ENCODE results near the gene CAMTA2. TPM values are rescaled to one million over a fixed set of nuclear protein-coding genes. Genes with fewer than 3 reads are reported as not detected.
"Not testable (repeated sequence)": the region's sequence is repeated elsewhere in the genome, so short reads cannot be mapped to it uniquely, and the experiment has no call there.

The CAMTA2 gene
- 10 to 100 TPM; 73.2 to 80.1 TPM for total RNA-seq

- H3K27ac Mint-ChIP-seq = peak within 1 kb of the TSS; percentile 88
- POLR2A ChIA-PET = interaction anchor here (0.8 to 9.9 kb wide), 14 partner anchors 8 to 499 kb away, joined by 3 to 122 read pairs (median 4); partner anchors contain the start of genes C17orf107, DERL2, INCA1 and KIF1C
- CTCF ChIA-PET = interaction anchor here (0.7 to 3.7 kb wide), 17 partner anchors 8 to 197 kb away, joined by 3 to 22 read pairs (median 4); partner anchors contain the start of genes INCA1, KIF1C, RNF167 and SLC25A11
- peaks cover 40% of the 10 kb centered on the region for H3K4me1 Mint-ChIP-seq
- peak within 1 kb of the TSS; percentile 88 for H3K4me3 Mint-ChIP-seq
- peak; percentile 89 for DNase-seq
- H3K27me3 Mint-ChIP-seq = no peaks in the 10 kb centered on the region
- H3K36me3 Mint-ChIP-seq (ENCODE audit: low read depth) = peaks cover 26% of the 10 kb centered on the region
- no peaks in the 10 kb centered on the region for H3K9me3 Mint-ChIP-seq
Measured at GRCh38 chr17:4986951-4987766, at the start of gene CAMTA2. Gene CAMTA2, minus strand, starts transcription at chr17:4987675. Its CDS starts 1,453 bp downstream, at chr17:4986222.

GRCh38 chr17:5035315-5035714 lies 47.8 kb upstream of the CAMTA2 start, which contains the start of gene SLC52A1:
Gene SLC52A1, minus strand, starts transcription at chr17:5035426. Its CDS starts 820 bp downstream, at chr17:5034606.
- Mint-ChIP-seq H3K9me3 (no peaks in the 10 kb centered on the region), H3K4me1 (peaks cover 20% of the 10 kb centered on the region), H3K4me3 (no peak within 1 kb of the TSS), H3K27me3 (no peaks in the 10 kb centered on the region), H3K27ac (no peak within 1 kb of the TSS), H3K36me3 (ENCODE audit: low read depth) (no peaks in the 10 kb centered on the region)
- CTCF ChIA-PET = interaction anchor here (1.6 to 3.0 kb wide), 3 partner anchors 11 to 27 kb away, joined by 4 to 16 read pairs (median 14); no protein-coding TSS in a partner anchor
- no peak for DNase-seq
- POLR2A ChIA-PET = interaction anchor here (1.2 kb wide), 1 partner anchor 67 kb away, joined by 4 read pairs; the partner anchor contains the start of gene SPAG7

GRCh38 chr17:5034651-5035050 lies 47.2 kb upstream of the CAMTA2 start:
- H3K27me3 Mint-ChIP-seq = no peaks in the 10 kb centered on the region
- no peaks in the 10 kb centered on the region for H3K9me3 Mint-ChIP-seq
- no peak for DNase-seq
- H3K4me1 Mint-ChIP-seq = peaks cover 18% of the 10 kb centered on the region
- H3K4me3 Mint-ChIP-seq = no peak overlapping the region
- H3K27ac Mint-ChIP-seq = no peak overlapping the region
- CTCF ChIA-PET = interaction anchor here (2.7 to 3.0 kb wide), 2 partner anchors 15 to 27 kb away, joined by 14 to 16 read pairs; no protein-coding TSS in a partner anchor
- POLR2A ChIA-PET = interaction anchor here (0.8 to 2.1 kb wide), 3 partner anchors 11 to 66 kb away, joined by 3 to 6 read pairs (median 4); partner anchors contain the start of gene SPAG7
- H3K36me3 Mint-ChIP-seq (ENCODE audit: low read depth) = no peaks in the 10 kb centered on the region

- no peak overlapping the region for H3K27ac Mint-ChIP-seq
- DNase-seq = no peak
- POLR2A ChIA-PET = interaction anchor here (0.8 to 2.1 kb wide), 2 partner anchors 12 to 15 kb away, joined by 3 to 6 read pairs; no protein-coding TSS in a partner anchor
- CTCF ChIA-PET = interaction anchor here (2.7 to 3.0 kb wide), 2 partner anchors 15 to 28 kb away, joined by 14 to 16 read pairs; no protein-coding TSS in a partner anchor
- peaks cover 17% of the 10 kb centered on the region for H3K4me1 Mint-ChIP-seq
- no peaks in the 10 kb centered on the region for H3K27me3 Mint-ChIP-seq
- no peak overlapping the region for H3K4me3 Mint-ChIP-seq
- H3K36me3 Mint-ChIP-seq (ENCODE audit: low read depth) = no peaks in the 10 kb centered on the region
- H3K9me3 Mint-ChIP-seq = no peaks in the 10 kb centered on the region
Measured at GRCh38 chr17:5034063-5034462, 46.6 kb upstream of the CAMTA2 start.

- DNase-seq = no peak
- Mint-ChIP-seq H3K4me1 (peaks cover 17% of the 10 kb centered on the region), H3K27ac (no peak overlapping the region), H3K27me3 (no peaks in the 10 kb centered on the region), H3K36me3 (ENCODE audit: low read depth) (no peaks in the 10 kb centered on the region), H3K9me3 (no peaks in the 10 kb centered on the region), H3K4me3 (no peak overlapping the region)
- CTCF ChIA-PET = interaction anchor here (3.0 kb wide), 1 partner anchor 16 kb away, joined by 16 read pairs; no protein-coding TSS in a partner anchor
- POLR2A ChIA-PET = interaction anchor here (2.1 kb wide), 1 partner anchor 12 kb away, joined by 6 read pairs; no protein-coding TSS in a partner anchor
Measured at GRCh38 chr17:5033352-5034015, 46.0 kb upstream of the CAMTA2 start.

- Mint-ChIP-seq H3K27me3 (no peaks in the 10 kb centered on the region), H3K4me3 (no peak overlapping the region), H3K27ac (no peak overlapping the region), H3K36me3 (ENCODE audit: low read depth) (peaks cover 3% of the 10 kb centered on the region), H3K9me3 (no peaks in the 10 kb centered on the region), H3K4me1 (peaks cover 17% of the 10 kb centered on the region)
- DNase-seq = no peak
- POLR2A ChIA-PET = interaction anchor here (1.4 to 2.1 kb wide), 2 partner anchors 13 to 54 kb away, joined by 4 to 6 read pairs; no protein-coding TSS in a partner anchor
- CTCF ChIA-PET = interaction anchor here (1.3 to 3.1 kb wide), 2 partner anchors 20 to 29 kb away, joined by 5 to 67 read pairs; no protein-coding TSS in a partner anchor
Measured at GRCh38 chr17:5032865-5033264, 45.4 kb upstream of the CAMTA2 start.

GRCh38 chr17:5031365-5032082 lies 44.0 kb upstream of the CAMTA2 start:
- Mint-ChIP-seq H3K4me3 (peak overlapping the region; percentile 79), H3K4me1 (peaks cover 17% of the 10 kb centered on the region), H3K9me3 (no peaks in the 10 kb centered on the region), H3K36me3 (ENCODE audit: low read depth) (peaks cover 3% of the 10 kb centered on the region), H3K27me3 (no peaks in the 10 kb centered on the region), H3K27ac (peak overlapping the region; percentile 93)
- peak; percentile 88 for DNase-seq
- CTCF ChIA-PET = interaction anchor here (0.7 to 3.1 kb wide), 14 partner anchors 11 to 210 kb away, joined by 3 to 67 read pairs (median 6); partner anchors contain the start of genes CAMTA2, SPAG7 and ZFP3
- POLR2A ChIA-PET = interaction anchor here (0.8 to 2.1 kb wide), 10 partner anchors 11 to 160 kb away, joined by 3 to 12 read pairs (median 5); partner anchors contain the start of genes CAMTA2, RNF167, SLC25A11 and SPAG7

GRCh38 chr17:5030168-5030567 lies 42.7 kb upstream of the CAMTA2 start:
- H3K27ac Mint-ChIP-seq = peak overlapping the region; percentile 93
- H3K4me1 Mint-ChIP-seq = peaks cover 17% of the 10 kb centered on the region
- H3K27me3 Mint-ChIP-seq; H3K9me3 Mint-ChIP-seq; H3K36me3 Mint-ChIP-seq (ENCODE audit: low read depth); DNase-seq: not testable (repeated sequence)
- ChIA-PET POLR2A (interaction anchor here (0.7 to 2.1 kb wide), 9 partner anchors 12 to 161 kb away, joined by 3 to 12 read pairs (median 6); partner anchors contain the start of genes CAMTA2, PFN1 and ZNF594), CTCF (interaction anchor here (0.8 to 3.1 kb wide), 10 partner anchors 11 to 121 kb away, joined by 3 to 67 read pairs (median 8); partner anchors contain the start of genes CAMTA2, SPAG7 and ZFP3)
- H3K4me3 Mint-ChIP-seq = peak overlapping the region; percentile 79

- Mint-ChIP-seq H3K36me3 (ENCODE audit: low read depth) (peaks cover 16% of the 10 kb centered on the region), H3K4me3 (no peak overlapping the region), H3K27ac (no peak overlapping the region), H3K9me3 (no peaks in the 10 kb centered on the region), H3K4me1 (peaks cover 17% of the 10 kb centered on the region), H3K27me3 (no peaks in the 10 kb centered on the region)
- no peak for DNase-seq
- ChIA-PET CTCF (interaction anchor here (0.7 to 3.0 kb wide), 5 partner anchors 9 to 119 kb away, joined by 3 to 15 read pairs (median 4); no protein-coding TSS in a partner anchor), POLR2A (no interaction called here)
Measured at GRCh38 chr17:5027916-5028315, 40.4 kb upstream of the CAMTA2 start.

- Mint-ChIP-seq H3K27me3 (no peaks in the 10 kb centered on the region), H3K9me3 (no peaks in the 10 kb centered on the region), H3K27ac (no peak overlapping the region), H3K36me3 (ENCODE audit: low read depth) (peaks cover 19% of the 10 kb centered on the region), H3K4me3 (no peak overlapping the region), H3K4me1 (peaks cover 17% of the 10 kb centered on the region)
- POLR2A ChIA-PET = interaction anchor here (1.2 kb wide), 1 partner anchor 32 kb away, joined by 3 read pairs; no protein-coding TSS in a partner anchor
- no peak for DNase-seq
- CTCF ChIA-PET = interaction anchor here (1.0 to 3.0 kb wide), 2 partner anchors 10 to 35 kb away, joined by 3 to 15 read pairs; no protein-coding TSS in a partner anchor
Measured at GRCh38 chr17:5027299-5027698, 39.8 kb upstream of the CAMTA2 start.

- Mint-ChIP-seq H3K27me3 (no peaks in the 10 kb centered on the region), H3K4me1 (peaks cover 4% of the 10 kb centered on the region), H3K9me3 (no peaks in the 10 kb centered on the region), H3K36me3 (ENCODE audit: low read depth) (peaks cover 41% of the 10 kb centered on the region), H3K27ac (no peak overlapping the region), H3K4me3 (no peak overlapping the region)
- CTCF ChIA-PET = no interaction called here
- no peak for DNase-seq
- POLR2A ChIA-PET = no interaction called here
Measured at GRCh38 chr17:5024604-5025003, 37.1 kb upstream of the CAMTA2 start.

Measured in activated CD4-positive, alpha-beta memory T cell treated with anti-CD3 and anti-CD28 coated beads, Interleukin-2, amount 10 ng/mL, durations not matched to agents 7 days and 5 days (primary cell).